Stimulated activated CD4-positive, alpha-beta T cell treated with anti-CD3 and anti-CD28 coated beads, Interleukin-2, amount 100 ng/mL, for 48 hours (primary cell): ENCODE data around the gene COL5A1.

Experiments used
- DNase-seq, 2 donors: peaks; one replicate each; pipeline ENCODE4 v3.0.0-alpha.2; 2020

The COL5A1 gene

DNA sequence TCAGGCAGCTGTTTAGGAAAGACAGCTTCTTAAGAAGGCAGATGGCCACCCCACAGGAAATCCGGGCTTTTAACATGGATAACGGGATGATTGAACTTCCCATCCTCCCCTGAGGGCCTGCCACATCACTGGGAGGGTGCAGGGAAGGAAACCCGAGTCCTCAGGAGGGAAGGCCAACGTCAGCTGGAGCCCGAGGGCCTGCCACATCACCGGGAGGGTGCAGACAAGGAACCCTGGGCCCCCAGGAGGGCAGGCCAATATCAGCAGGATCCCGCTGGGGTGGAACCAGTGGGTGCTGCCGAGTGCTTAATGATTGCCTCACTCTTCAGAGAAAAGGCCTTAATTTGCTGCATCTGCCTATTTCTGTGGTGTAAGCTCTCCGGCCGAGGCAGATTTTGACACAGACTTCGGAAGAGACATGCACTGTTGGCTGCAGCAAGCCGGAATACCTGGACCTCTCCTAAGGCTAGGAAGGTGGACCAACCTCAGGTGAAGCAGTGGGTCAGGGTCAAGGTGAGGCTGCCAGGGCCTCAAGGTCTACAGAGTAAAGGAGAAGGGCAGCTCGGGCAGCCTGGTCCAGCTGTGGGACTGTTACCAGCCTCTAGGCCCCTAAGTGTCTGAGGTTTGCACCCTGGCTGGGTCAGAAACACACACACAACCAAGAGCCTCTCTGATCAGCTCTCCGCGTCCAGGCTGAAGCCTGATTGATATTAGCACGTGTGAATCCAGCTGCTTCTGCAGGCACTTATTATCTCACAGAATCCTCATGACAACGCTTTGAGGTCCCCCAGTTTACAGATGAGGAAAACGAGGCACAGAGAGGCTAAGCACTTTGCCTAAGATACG, 14.8 kb upstream of the COL5A1 start:
- DNase-seq = no peak

DNA sequence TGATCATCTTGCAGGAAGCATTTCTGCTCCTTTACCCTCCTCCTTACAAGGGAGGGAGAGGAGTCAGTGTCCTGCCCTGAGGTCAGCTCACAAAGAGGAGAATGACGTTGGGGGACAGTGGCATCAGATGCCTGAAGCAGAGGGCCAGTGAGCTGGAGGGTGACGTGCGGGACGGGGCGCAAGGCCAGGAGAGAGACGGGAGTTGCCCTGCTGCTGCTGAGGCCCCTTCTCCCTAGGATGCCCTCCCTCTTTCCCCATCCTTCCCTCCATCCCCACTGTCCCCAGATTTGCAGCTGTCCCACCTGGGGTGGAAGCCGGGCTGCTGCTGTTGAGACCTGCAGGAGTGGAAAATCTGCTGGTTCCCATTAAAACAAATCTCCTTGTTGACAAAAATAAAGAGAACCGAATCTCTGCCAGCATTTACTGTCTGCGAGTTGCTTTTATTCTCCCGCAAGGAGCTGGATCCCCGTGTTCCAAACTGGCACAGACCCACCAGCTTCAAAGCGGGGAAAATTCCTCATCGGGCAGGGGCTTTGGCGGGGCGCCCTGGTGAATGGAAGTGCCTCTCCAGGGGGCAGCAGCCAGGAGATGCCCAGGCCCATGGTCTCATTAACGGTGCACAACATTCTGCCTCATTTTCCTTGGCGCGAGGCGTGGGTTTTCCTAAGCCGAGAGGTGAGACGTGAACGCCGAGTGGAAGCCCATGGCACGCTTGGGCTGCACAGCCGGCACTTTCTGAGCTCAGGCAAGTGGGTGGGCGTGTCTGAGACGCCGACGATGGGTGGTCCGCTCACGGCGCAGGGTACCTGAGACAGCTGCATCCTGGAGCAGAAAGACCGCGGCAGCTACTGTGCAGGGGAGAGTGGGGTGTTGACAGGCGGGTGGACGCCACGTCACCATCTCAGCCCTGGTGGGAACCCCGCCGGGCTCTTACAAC, 13.9 kb upstream of the COL5A1 start:
- no peak for DNase-seq

DNA sequence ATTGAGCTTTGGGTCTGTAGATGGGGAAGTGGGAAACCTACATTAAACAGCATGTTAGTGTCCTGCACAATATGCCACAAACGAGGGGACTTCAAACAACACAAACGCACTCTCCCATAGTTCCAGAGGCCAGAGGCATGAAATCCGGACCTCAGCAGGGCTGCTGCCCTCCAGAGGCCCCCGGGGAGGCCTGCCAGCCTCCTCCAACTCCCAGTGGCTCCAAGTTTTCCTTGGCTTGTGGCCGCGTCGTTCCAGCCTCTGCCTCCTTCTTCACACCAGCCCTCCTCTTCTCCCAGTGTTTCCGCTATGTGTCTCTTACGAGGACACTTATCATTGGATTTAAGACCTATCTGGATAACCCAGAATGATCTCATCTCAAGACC, 13.3 kb upstream of the COL5A1 start:
- no peak for DNase-seq

DNA sequence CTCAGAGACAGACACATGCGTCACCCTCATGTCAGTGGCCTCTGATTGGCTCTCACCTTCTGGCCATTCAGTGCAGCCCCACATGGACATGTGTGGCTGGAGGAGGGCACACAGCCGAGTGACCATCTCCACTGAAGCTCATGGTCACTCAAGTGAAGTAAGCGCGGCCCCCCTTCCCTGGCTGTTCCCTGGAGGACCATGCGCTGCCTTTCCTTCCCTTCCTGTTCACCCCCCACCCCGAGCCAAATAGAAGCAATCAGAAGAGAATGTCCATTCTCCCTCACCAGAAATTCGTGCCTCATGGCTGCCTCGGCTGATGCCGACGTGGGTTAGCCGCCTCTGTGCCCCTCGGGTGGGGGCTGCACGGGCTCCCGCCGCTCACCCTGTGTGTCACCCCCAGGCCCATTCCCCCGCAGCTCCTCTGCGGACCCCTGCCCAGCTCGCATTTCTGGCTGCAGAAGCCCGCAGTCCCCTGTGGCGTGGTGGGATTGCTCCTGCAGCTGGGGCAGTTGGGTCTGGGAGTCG, 12.5 kb upstream of the COL5A1 start:
- no peak for DNase-seq

DNA sequence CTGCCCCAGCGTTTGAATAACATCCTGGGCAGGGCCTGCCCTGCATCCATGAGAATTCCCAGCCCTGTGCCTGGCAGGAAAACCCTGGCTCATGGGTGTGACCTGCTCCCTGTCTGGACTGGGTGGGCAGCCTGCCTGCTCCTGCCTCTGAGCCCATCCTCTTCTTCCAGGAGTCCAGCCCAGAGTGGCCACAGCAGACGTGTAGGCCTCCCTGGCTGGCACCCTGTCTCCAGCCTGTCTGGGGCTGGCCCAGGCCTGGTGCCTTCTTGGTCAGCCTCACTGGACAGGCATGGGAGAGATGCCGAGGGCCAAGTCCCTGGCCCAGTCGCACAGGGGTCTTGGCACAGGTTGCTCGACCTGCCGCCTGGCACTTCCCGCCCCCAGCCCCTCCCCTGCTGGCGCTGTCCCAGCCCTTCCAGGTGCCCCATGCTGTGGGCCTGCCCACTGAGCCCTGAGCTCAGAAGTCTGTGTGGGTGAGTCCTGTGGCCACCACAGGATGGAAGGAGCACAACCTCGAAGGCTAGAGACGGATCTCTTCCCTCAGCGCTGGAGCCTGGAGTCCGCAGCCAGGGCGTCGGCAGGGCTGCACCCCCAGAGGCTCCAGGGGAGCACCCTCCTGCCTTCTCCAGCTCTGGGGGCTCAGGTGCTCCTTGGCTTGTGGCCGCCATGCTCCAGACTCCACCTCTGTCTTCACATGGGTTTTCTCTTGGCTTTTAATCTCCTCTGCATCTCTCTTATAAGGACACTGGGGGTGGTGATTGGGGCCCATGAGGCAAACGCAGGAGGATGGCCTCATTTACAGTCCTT, 11.8 kb upstream of the COL5A1 start:
- no peak for DNase-seq

DNA sequence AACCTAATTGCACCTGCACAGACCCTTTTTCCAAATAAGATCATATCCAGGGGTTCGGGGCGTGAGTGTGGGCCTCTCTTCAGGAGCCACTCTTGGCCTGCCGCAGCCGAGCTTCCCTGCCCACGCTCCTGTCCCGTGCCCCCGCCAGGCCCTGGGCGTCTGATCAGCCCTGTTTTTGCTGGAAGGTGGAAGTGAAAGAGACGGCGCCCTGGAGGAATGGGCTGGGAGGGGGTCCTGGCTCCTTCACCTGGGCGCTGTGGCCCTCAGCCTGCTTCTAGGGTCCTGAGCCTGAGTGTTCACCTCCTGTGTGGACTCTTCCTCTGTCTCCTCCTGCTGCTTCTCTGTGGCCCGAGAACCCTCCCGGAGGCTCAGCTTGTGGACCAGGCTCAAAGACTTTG, 11.2 kb upstream of the COL5A1 start:
- no peak for DNase-seq

DNA sequence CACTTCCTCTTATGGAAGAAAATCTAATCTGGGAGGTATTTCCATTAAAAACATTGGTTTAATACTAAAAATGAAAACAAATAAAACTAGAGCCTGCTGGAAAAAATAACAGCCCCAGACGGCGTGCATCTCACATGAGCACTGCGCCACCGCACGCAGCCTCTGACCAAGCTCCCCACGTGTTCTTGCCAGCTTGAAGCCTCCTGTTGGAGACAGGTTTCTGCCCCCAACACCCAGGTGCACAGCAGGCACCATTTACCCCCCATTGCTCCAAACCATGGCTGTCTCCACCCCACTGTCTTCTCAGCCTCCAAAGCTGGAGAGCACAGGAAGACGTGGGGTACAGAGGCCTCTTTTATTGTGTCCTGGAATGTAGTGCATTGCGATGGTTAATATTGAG, 10.7 kb upstream of the COL5A1 start:
- no peak for DNase-seq

DNA sequence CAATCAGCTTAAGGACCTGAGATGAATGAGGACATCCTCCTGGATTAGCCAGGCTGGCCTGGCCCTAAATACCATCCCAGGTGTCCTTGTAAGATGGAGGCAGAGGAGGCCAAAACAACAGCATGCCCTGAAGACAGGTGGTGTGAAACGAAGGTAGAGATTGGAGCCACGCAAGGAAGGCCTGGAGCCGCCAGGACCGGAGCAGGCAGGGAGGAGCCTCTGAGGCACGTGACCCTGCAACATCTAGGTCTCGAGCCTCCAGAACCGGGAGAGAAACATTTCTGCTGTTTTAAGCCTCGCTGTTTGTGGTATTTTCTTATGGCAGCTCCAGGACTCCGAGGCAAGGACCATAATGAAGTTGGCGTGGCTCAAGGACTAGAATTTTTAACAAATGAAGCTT, 9.7 kb upstream of the COL5A1 start:
- no peak for DNase-seq

DNA sequence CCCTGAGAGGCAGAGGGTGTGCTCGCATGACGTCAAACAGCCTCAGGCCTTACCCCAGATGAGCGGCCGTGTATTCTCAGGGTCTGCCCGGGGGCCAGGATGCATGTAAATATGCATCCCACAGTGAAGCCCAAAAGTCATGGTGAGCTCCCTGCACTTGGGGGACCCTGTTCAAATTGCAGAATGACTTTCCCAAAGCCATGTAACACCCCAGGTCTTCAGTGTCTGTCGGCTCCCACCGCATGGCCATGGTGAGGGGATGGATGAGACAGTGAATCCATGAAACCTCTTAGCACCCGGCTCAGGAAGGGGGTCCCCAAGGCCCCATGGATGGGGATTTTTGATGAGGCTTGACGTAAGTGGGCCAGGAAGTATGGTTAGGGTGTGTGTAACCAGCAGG, 9.3 kb upstream of the COL5A1 start:
- DNase-seq = no peak

DNA sequence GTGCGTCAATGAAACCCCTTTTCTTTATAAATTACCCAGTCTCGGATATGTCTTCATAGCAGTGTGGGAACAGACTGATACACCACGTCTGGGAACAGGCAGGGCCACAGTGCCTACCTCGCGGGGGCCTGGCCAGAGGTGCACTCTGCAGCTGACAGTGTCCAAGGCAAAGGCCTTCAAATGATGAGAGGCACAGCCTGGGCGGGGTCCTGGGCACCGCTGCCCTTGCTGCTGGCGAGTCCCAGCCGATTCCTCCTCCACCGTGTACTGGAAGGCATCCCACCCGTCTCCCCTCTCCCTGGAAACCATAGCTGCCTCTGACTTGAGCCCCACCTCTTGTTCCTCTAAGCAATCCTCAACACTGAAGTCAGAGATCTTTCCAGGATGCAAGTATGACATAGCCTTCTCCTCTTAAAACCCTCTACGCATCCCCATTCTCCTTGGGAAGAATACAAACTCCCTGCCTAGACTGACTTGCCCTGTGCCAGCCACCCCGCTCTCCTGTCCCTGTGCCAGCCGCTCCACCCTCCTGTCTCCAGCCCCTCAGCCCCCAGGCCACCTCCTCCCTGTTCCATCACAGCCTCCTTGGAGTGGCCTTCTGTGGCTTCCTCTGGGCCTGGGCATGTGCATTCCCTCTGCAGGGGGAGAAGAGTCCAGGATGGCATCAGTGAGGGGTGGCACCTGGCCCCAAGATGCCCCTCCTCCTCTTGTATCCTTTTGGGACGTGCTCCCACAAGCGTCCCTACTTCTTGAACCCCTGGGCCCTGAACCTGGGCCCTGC, 8.1 kb upstream of the COL5A1 start:
- DNase-seq = no peak

DNA sequence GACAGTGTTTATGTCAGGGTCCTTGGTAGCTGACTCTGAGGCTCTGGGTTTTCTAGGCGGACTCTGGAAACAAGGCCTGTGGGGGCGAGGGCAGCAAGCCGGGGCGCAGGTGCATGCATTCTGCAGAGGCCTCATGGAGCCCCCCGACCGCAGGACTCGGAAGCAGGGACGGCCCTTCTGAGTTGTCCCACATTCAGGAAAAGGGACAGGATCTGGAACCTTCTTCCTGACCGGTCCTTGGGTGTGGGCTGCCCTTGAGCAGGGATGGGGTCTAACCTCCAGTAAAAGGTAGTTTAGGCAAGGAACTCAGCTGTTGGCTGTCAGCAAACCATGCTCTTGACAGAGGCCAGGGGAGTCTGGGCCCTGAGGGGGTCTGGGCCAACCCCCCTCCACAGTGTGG, 7.4 kb upstream of the COL5A1 start:
- DNase-seq = no peak

DNA sequence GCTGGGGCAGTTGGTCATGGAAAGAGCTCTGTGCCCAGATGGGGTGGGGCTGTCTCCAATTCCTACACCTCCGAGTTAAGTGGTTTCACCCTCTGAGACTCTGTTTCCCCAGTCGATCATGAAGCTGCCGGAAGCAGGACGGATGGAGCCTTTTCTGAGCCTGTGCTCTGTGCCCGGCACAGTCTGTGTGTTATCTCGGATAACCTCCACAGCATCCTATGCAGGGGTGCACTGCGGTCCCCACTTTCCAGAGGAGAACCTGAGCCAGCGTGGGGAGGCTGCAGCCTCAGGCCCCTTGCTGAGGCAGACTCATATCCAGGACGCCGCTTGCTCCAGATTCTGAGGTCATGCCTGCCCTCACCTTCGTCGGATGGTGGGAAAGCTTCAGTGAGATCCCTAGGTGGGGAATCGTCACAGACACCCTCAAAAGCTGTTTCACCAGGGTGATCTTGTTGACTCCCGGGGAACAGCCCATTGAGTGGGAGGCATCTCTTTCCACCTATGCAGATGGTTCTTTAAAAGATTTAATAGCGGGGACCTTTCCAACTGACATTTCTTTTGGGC, 6.9 kb upstream of the COL5A1 start:
- no peak for DNase-seq

DNA sequence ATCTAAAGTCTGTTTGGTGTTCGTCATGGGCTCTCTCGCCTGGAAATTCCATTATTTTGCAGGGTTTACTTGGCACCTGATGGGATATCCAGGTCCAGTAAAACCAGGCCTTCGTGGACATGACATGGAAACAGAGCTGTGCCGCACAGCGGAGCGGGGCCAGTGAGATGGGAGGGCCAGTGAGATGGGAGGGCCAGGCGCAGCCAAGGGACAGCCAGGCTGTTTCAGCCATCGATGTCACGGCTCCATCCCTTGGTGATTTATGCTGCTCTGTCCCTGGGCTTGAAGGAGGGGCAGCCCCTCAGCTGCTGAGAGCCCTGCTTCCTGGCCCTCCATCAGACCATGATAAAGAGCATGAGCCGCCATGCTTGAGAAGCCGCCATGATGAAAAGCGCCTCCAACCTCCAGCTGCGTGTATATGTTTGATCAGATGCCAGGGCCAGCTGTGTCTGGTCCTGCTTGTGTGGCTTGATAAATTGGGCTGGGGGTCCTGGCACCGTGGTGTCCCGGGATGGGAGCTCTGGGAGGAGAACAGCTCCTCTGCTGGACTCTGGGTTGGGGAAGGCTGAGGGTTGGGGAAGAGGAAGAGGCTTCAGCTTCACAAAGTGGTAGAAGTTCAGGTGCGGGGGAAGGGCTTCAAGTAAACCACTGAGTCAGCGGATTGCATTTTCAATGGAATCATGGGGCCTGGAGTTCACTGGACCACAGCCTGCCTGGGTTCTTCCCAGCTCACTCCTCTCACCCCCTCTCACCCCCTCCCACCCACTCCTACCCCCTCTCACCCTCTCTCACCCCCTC, 6.1 kb upstream of the COL5A1 start:
- no peak for DNase-seq

DNA sequence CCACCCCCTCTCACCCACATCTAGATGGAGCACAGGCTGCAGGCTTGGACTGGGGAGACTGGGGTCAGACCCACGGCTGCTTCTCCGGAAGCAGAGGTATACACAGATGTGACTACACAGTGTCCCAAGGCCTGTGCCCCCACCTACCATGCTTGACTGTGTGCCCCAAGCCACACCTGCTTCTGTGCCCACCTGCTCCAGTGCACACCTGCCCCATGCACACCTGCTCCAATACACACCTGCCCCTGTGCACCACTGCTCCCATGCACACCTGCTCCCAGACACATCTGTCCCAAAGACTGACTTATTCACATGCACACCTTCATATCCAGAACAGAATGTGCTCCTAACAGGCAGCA, 5.5 kb upstream of the COL5A1 start:
- DNase-seq = no peak

DNA sequence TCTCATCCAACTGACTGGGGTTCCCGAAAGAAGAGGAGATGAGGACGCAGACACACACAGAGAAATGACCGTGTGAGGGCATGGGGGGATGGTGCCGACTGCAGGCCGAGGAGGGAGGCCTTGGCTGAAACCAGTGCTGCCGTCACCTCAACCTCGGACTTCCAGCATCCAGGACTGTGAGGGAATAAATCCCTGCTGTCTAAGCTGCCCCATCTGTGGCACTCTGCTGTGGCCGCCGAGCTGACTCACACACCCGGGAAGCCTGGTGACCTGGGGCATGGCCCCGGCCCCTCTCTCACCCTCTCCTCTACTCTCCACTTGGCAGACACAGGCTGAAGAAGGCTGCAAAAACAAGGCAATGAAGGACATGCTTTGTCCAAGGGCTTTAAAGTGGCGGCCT, 4.4 kb upstream of the COL5A1 start:
- no peak for DNase-seq

DNA sequence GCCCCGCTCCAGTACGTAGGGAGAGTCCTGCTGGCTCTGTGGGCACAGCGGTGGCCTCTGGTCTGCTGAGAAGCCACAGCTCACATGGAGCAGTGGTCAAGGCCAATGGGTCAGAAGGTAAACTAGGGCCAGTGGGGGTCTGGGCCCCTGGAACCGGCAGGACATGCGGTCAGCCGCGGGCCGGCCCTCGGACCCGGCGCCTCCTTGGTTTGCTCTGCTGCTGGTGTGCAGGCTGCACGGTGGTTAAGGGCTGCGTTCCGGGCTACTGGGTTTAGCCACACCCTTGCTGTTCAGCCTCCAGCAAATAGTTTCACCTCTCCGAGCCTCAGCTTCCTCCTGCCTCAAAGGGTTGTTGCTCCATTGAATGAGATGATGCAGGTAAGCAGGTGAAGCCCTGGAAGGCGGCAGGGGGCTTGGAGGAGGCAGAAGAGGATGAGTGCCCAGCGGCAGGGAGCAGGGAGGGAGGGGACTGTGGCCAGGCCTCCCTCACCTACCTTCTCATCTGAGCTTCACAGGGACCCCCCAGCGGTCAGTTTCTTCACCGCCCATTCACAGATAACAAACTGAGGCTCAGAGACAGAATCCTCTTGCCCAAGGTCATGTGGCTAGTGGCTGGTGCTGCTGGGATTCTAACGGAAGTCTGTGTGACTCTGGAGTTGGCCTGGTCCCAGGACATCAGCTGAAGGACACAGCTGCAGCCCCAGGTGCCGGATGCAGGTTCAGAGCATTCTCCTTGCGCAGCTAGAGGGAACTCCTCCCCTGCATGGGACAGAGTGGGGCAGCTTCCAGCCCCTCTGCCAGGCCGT, 3.7 kb upstream of the COL5A1 start:
- no peak for DNase-seq

DNA sequence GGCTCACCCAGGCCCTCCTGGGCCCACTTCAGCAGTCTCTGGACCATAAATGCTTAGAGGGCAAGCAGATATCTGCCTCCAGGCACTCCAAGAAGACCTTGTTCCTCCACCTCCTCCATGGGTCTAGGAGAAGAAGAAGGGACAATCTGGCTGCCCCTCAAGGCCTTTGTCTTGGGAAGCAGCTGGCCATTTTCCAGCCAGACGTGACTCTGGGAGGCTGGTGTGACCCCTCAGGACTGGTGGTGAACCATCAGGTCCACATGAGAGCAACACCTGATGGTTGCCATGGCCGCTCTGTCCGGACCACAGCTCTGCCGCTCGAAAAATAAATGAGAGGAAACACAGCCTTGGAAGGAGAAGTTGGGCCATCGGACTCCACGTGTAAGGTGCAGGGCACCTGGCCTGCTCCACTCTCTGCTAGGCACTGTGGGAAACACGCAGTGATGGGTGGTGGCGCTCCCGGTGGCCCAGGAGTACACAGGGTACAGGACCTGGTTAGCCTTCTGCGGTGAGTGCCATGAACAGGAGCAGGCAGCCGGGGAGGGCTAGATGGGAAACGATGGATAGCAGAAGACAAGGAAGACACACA, 3.0 kb upstream of the COL5A1 start:
- no peak for DNase-seq

DNA sequence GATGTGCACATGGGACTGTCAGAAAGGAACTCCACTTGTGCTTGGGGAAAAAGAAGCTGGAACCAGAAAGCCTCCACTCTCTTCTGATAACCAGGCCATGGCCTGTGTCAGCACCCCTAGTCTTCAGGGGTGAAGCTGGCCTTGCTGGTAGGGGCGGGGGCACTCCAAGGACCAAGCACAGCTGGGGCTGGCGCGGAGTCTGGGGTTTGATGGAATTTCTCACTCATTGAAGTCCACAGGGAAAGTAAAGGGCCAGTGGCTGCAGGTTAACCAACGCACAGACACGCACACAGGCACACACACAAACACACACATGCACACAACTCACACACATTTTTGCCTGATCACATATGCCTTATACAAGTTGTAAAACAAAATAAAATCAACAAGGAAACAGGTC, 1.6 kb upstream of the COL5A1 start:
- DNase-seq = no peak

DNA sequence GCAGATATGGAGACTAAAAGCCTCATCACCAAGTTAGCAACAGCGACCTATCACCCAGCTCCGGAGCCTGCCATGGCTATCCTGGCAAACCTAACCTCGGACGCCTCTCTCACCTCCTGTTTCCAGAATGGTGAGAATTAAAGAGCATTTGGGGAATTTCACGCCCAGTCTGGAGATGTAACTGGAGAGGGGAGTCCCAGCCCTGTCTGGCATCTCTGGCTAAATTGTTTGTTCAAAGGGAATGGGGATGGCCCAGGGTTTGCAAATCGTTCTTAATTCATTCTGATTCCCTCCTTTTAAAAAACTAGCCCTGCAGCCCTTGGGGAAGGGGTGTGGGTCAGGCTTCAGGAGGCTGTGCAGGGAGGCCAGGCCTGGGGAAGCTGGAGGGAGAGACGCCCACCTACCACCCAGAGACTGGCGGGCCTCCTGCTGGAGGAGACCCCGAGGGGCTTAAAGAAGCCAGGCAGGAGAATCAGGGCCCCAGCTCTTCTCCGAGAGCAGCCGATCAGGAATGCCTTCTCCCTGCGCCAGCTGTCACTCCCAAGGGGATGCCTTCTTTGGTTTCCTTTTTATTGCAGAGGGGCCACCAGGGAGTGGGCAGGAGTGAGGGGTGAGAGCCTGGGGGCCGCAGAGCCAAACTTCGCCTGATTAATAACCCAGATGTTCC, 964 bp upstream of the COL5A1 start:
- no peak for DNase-seq
